Ishikawa (cell line): ENCODE measurements around the gene PSEN1.

Experiments
- CEBPB ChIP-seq: IDR thresholded peaks from 2 replicates; pipeline ENCODE4 v1.6.1; 2012
- CREB1 ChIP-seq: IDR thresholded peaks from 2 replicates; pipeline ENCODE4 v1.6.1; 2012; ENCODE audit warnings: low read depth
- EGR1 ChIP-seq: IDR thresholded peaks from 2 replicates; pipeline ENCODE4 v1.6.1; 2012
- EP300 ChIP-seq: IDR thresholded peaks from 2 replicates; pipeline ENCODE4 v1.6.1; 2012; ENCODE audit warnings: borderline replicate concordance
- FOXM1 ChIP-seq: IDR thresholded peaks from 2 replicates; pipeline ENCODE4 v1.6.1; 2012; ENCODE audit warnings: low read depth, borderline replicate concordance
- NFIC ChIP-seq: IDR thresholded peaks from 2 replicates; pipeline ENCODE4 v1.6.1; 2012
- RAD21 ChIP-seq: IDR thresholded peaks from 2 replicates; pipeline ENCODE4 v1.6.1; 2012; ENCODE audit warnings: low read depth
- REST ChIP-seq: IDR thresholded peaks from 2 replicates; pipeline ENCODE4 v1.6.1; 2012; ENCODE audit warnings: low read depth, mild to moderate bottlenecking
- TAF1 ChIP-seq: IDR thresholded peaks from 2 replicates; pipeline ENCODE4 v1.6.1; 2012; ENCODE audit warnings: low read depth, mild to moderate bottlenecking
- TCF12 ChIP-seq: IDR thresholded peaks from 2 replicates; pipeline ENCODE4 v1.6.1; 2012; ENCODE audit warnings: low read depth
- TEAD4 ChIP-seq: IDR thresholded peaks from 2 replicates; pipeline ENCODE4 v1.6.1; 2012
- USF1 ChIP-seq: IDR thresholded peaks from 2 replicates; pipeline ENCODE4 v1.6.1; 2012
- YY1 ChIP-seq: IDR thresholded peaks from 2 replicates; pipeline ENCODE4 v1.6.1; 2012; ENCODE audit warnings: low read depth
- ZBTB7A ChIP-seq: IDR thresholded peaks from 2 replicates; pipeline ENCODE4 v1.6.1; 2012; ENCODE audit warnings: low read depth
- TF ChIP-seq, protein P1 (sequence below): IDR thresholded peaks from 2 replicates; pipeline ENCODE4 v1.6.1; 2012

Gene PSEN1

GRCh38 chr14:73136387-73137225, at the start of gene PSEN1:
PSEN1 (plus strand) TSS chr14:73136507; CDS start chr14:73148020, 11,513 bp downstream.
- TF ChIP-seq EGR1 (0 out of 2 replicates have a peak, but pooled peaks have one; percentile 3), CEBPB (no peak), NFIC (peak; percentile 51; the same call in 1 of the 2 replicates), YY1 (0 out of 2 replicates have a peak, but pooled peaks have one; percentile 27), CREB1 (peak; percentile 86), ZBTB7A (no peak), TAF1 (peak; percentile 88), TCF12 (peak; percentile 58)
- TF ChIP-seq, protein P1, sequence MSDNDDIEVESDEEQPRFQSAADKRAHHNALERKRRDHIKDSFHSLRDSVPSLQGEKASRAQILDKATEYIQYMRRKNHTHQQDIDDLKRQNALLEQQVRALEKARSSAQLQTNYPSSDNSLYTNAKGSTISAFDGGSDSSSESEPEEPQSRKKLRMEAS = 0 out of 2 replicates have a peak, but pooled peaks have one; percentile 19

GRCh38 chr14:73091044-73091443, 45.3 kb upstream of the PSEN1 start:
- TF ChIP-seq RAD21 (no peak), NFIC (no peak), CEBPB (no peak), ZBTB7A (no peak), YY1 (no peak), TCF12 (no peak), TEAD4 (no peak), CREB1 (no peak), EGR1 (no peak), FOXM1 (no peak), USF1 (no peak), REST (no peak), TAF1 (no peak), EP300 (no peak)
- TF ChIP-seq, protein P1 = no peak

- TF ChIP-seq RAD21 (no peak), EP300 (no peak), TCF12 (no peak), NFIC (no peak)
Observed at GRCh38 chr14:73097421-73097820, 38.9 kb upstream of the PSEN1 start.

DNA sequence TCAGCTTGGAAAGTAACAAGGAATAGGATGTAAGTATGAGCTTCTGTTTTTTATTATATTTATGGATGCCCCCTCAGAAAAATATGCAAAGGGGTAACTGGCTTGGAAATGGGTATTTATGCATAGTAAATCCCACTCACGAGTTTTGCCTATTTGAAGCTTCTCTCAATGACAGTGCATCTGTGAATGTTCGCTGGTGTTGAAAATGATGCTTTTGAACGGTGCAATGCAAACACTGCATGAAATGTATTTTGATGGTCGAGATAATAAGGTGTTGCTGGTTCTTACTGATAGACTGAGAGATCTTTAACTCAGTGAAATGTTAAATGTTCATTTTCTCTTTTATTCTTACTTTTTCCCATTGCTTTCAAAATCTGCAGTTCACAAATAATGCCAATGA, 36.0 kb upstream of the PSEN1 start:
- TF ChIP-seq, protein P1 = no peak
- TF ChIP-seq RAD21 (no peak), CREB1 (no peak), TCF12 (no peak), EP300 (no peak), FOXM1 (no peak), CEBPB (no peak), TAF1 (no peak), ZBTB7A (no peak), REST (no peak), TEAD4 (no peak), NFIC (no peak), USF1 (no peak), YY1 (no peak), EGR1 (no peak)

GRCh38 chr14:73102806-73103497, 33.4 kb upstream of the PSEN1 start:
- no peak for TF ChIP-seq USF1
- no peak for TF ChIP-seq CEBPB
- no peak for TF ChIP-seq ZBTB7A
- TF ChIP-seq TAF1 = no peak
- no peak for TF ChIP-seq CREB1
- TF ChIP-seq, protein P1 = no peak
- TF ChIP-seq REST = no peak
- no peak for TF ChIP-seq YY1
- no peak for TF ChIP-seq EP300
- TF ChIP-seq TEAD4 = no peak
- TF ChIP-seq FOXM1 = no peak
- no peak for TF ChIP-seq EGR1
- no peak for TF ChIP-seq NFIC
- no peak for TF ChIP-seq TCF12
- no peak for TF ChIP-seq RAD21
